ENCODE data around the gene PSPN. TPM values are rescaled to one million over a fixed set of nuclear protein-coding genes. Genes with fewer than 3 reads are reported as not detected.
A peak's percentile ranks its signal among the peaks of the same experiment; 100 is the strongest.

Gene PSPN
- polyA plus RNA-seq (2013, experiment 1 of 2), result 0.53 TPM
- polyA plus RNA-seq (2013, experiment 2 of 2), result 0.67 TPM

GRCh38 chr19:6375411-6376010 lies at the start of gene PSPN:
PSPN (minus strand) TSS chr19:6375933; CDS start chr19:6375849, 84 bp downstream.
- Histone ChIP-seq H3K27me3 (ENCODE audit: insufficient read depth, low read length, poor library complexity) (no peaks in the 10 kb centered on the region), H3K27ac (ENCODE audit: low read depth, low read length) (no peak within 1 kb of the TSS), H2BK120ac (ENCODE audit: low read depth, low read length) (no peak within 1 kb of the TSS), H2BK5ac (ENCODE audit: low read length) (no peak within 1 kb of the TSS), H2AK5ac (ENCODE audit: low read length) (no peak within 1 kb of the TSS), H4K8ac (ENCODE audit: low read depth, low read length) (no peak within 1 kb of the TSS), H3K9ac (ENCODE audit: low read length) (no peak within 1 kb of the TSS), H3K79me2 (ENCODE audit: control insufficient read depth, insufficient read depth, low read length) (no peaks in the 10 kb centered on the region), H3K18ac (ENCODE audit: low read length) (no peak within 1 kb of the TSS), H3K56ac (ENCODE audit: low read length) (no peak within 1 kb of the TSS), H3K23ac (ENCODE audit: low read length) (no peak within 1 kb of the TSS), H4K5ac (ENCODE audit: low read length) (no peak within 1 kb of the TSS), H3K4me1 (ENCODE audit: control insufficient read depth, low read depth, low read length) (peaks cover 4% of the 10 kb centered on the region), H3K4me3 (ENCODE audit: low read length) (no peak within 1 kb of the TSS), H3K4ac (ENCODE audit: low read depth, low read length) (no peak within 1 kb of the TSS), H3K36me3 (ENCODE audit: control insufficient read depth, insufficient read depth, low read length) (peaks cover 9% of the 10 kb centered on the region), H3K4me2 (ENCODE audit: low read length) (no peak within 1 kb of the TSS), H3K79me1 (ENCODE audit: low read length) (no peaks in the 10 kb centered on the region), H2BK15ac (replicated peaks; ENCODE audit: low read depth) (no peak within 1 kb of the TSS)
- DNase-seq, result no peak
- WGBS (ENCODE audit: extremely low coverage, insufficient coverage, low lambda C conversion rate), result no CpG with 5 or more reads among the region's 25 CpGs

GRCh38 chr19:6424939-6425731 lies 49.4 kb upstream of the PSPN start:
- peaks cover 8% of the 10 kb centered on the region for H3K36me3 ChIP-seq (ENCODE audit: control insufficient read depth, insufficient read depth, low read length)
- H3K18ac ChIP-seq (ENCODE audit: low read length), result peak overlapping the region; percentile 71
- H2BK120ac ChIP-seq (ENCODE audit: low read depth, low read length), result no peak overlapping the region
- H3K4me3 ChIP-seq (ENCODE audit: low read length), result no peak overlapping the region
- no peak overlapping the region for H3K4me2 ChIP-seq (ENCODE audit: low read length)
- peak overlapping the region; percentile 25 for H3K9ac ChIP-seq (ENCODE audit: low read length)
- no peak overlapping the region for H2BK15ac ChIP-seq (replicated peaks; ENCODE audit: low read depth)
- peak; percentile 100 for DNase-seq
- no peak overlapping the region for H2AK5ac ChIP-seq (ENCODE audit: low read length)
- peaks cover 2% of the 10 kb centered on the region for H3K4me1 ChIP-seq (ENCODE audit: control insufficient read depth, low read depth, low read length)
- peak overlapping the region; percentile 26 for H3K27ac ChIP-seq (ENCODE audit: low read depth, low read length)
- H4K5ac ChIP-seq (ENCODE audit: low read length), result no peak overlapping the region
- peaks cover 4% of the 10 kb centered on the region for H3K79me1 ChIP-seq (ENCODE audit: low read length)
- no peak overlapping the region for H2BK5ac ChIP-seq (ENCODE audit: low read length)
- no peak overlapping the region for H3K23ac ChIP-seq (ENCODE audit: low read length)
- no CpG with 5 or more reads among the region's 43 CpGs for WGBS (ENCODE audit: extremely low coverage, insufficient coverage, low lambda C conversion rate)
- H3K27me3 ChIP-seq (ENCODE audit: insufficient read depth, low read length, poor library complexity), result no peaks in the 10 kb centered on the region
- H3K79me2 ChIP-seq (ENCODE audit: control insufficient read depth, insufficient read depth, low read length), result peaks cover 40% of the 10 kb centered on the region
- H3K4ac ChIP-seq (ENCODE audit: low read depth, low read length), result peak overlapping the region; percentile 38
- H3K56ac ChIP-seq (ENCODE audit: low read length), result peak overlapping the region; percentile 65
- peak overlapping the region; percentile 84 for H4K8ac ChIP-seq (ENCODE audit: low read depth, low read length)

- H3K27ac ChIP-seq (ENCODE audit: low read depth, low read length), result peak within 1 kb of the TSS; percentile 26
- no peak within 1 kb of the TSS for H3K23ac ChIP-seq (ENCODE audit: low read length)
- peak within 1 kb of the TSS; percentile 97 for H4K5ac ChIP-seq (ENCODE audit: low read length)
- H3K56ac ChIP-seq (ENCODE audit: low read length), result peak within 1 kb of the TSS; percentile 75
- no peak within 1 kb of the TSS for H2BK15ac ChIP-seq (replicated peaks; ENCODE audit: low read depth)
- peak within 1 kb of the TSS; percentile 98 for H3K18ac ChIP-seq (ENCODE audit: low read length)
- peak within 1 kb of the TSS; percentile 84 for H4K8ac ChIP-seq (ENCODE audit: low read depth, low read length)
- H2BK5ac ChIP-seq (ENCODE audit: low read length), result no peak within 1 kb of the TSS
- peak within 1 kb of the TSS; percentile 62 for H3K9ac ChIP-seq (ENCODE audit: low read length)
- peak within 1 kb of the TSS; percentile 32 for H2BK120ac ChIP-seq (ENCODE audit: low read depth, low read length)
- peaks cover 11% of the 10 kb centered on the region for H3K36me3 ChIP-seq (ENCODE audit: control insufficient read depth, insufficient read depth, low read length)
- no CpG with 5 or more reads among the region's 114 CpGs for WGBS (ENCODE audit: extremely low coverage, insufficient coverage, low lambda C conversion rate)
- peak; percentile 22 for DNase-seq
- H3K4me1 ChIP-seq (ENCODE audit: control insufficient read depth, low read depth, low read length), result peaks cover 2% of the 10 kb centered on the region
- H3K79me1 ChIP-seq (ENCODE audit: low read length), result peaks cover 9% of the 10 kb centered on the region
- H3K4ac ChIP-seq (ENCODE audit: low read depth, low read length), result peak within 1 kb of the TSS; percentile 98
- no peaks in the 10 kb centered on the region for H3K27me3 ChIP-seq (ENCODE audit: insufficient read depth, low read length, poor library complexity)
- peak within 1 kb of the TSS; percentile 12 for H3K4me2 ChIP-seq (ENCODE audit: low read length)
- H3K4me3 ChIP-seq (ENCODE audit: low read length), result peak within 1 kb of the TSS; percentile 46
- no peak within 1 kb of the TSS for H2AK5ac ChIP-seq (ENCODE audit: low read length)
- H3K79me2 ChIP-seq (ENCODE audit: control insufficient read depth, insufficient read depth, low read length), result peaks cover 48% of the 10 kb centered on the region
Observed at GRCh38 chr19:6424195-6424938, 48.6 kb upstream of the PSPN start, which contains the start of gene KHSRP. KHSRP (minus strand) TSS chr19:6424811; CDS start chr19:6424701, 110 bp downstream.

- H3K9ac ChIP-seq (ENCODE audit: low read length), result peak overlapping the region; percentile 62
- DNase-seq, result peak; percentile 91
- H3K56ac ChIP-seq (ENCODE audit: low read length), result peak overlapping the region; percentile 75
- peaks cover 52% of the 10 kb centered on the region for H3K79me2 ChIP-seq (ENCODE audit: control insufficient read depth, insufficient read depth, low read length)
- peak overlapping the region; percentile 46 for H3K4me3 ChIP-seq (ENCODE audit: low read length)
- H3K23ac ChIP-seq (ENCODE audit: low read length), result no peak overlapping the region
- no peak overlapping the region for H2AK5ac ChIP-seq (ENCODE audit: low read length)
- H3K18ac ChIP-seq (ENCODE audit: low read length), result peak overlapping the region; percentile 98
- H2BK15ac ChIP-seq (replicated peaks; ENCODE audit: low read depth), result no peak overlapping the region
- no peak overlapping the region for H2BK5ac ChIP-seq (ENCODE audit: low read length)
- no peaks in the 10 kb centered on the region for H3K27me3 ChIP-seq (ENCODE audit: insufficient read depth, low read length, poor library complexity)
- H2BK120ac ChIP-seq (ENCODE audit: low read depth, low read length), result no peak overlapping the region
- H3K4me1 ChIP-seq (ENCODE audit: control insufficient read depth, low read depth, low read length), result peaks cover 2% of the 10 kb centered on the region
- peak overlapping the region; percentile 98 for H3K4ac ChIP-seq (ENCODE audit: low read depth, low read length)
- peak overlapping the region; percentile 6 for H4K8ac ChIP-seq (ENCODE audit: low read depth, low read length)
- H4K5ac ChIP-seq (ENCODE audit: low read length), result no peak overlapping the region
- H3K79me1 ChIP-seq (ENCODE audit: low read length), result peaks cover 11% of the 10 kb centered on the region
- no CpG with 5 or more reads among the region's 20 CpGs for WGBS (ENCODE audit: extremely low coverage, insufficient coverage, low lambda C conversion rate)
- peaks cover 12% of the 10 kb centered on the region for H3K36me3 ChIP-seq (ENCODE audit: control insufficient read depth, insufficient read depth, low read length)
- peak overlapping the region; percentile 0 for H3K27ac ChIP-seq (ENCODE audit: low read depth, low read length)
- peak overlapping the region; percentile 12 for H3K4me2 ChIP-seq (ENCODE audit: low read length)
Observed at GRCh38 chr19:6423499-6424194, 47.9 kb upstream of the PSPN start.
